GM21717 (cell line): ENCODE data around the gene TASP1.
"Not testable (repeated sequence)": the region's sequence is repeated elsewhere in the genome, so short reads cannot be mapped to it uniquely, and the experiment has no call there.

Experiments used
- ATAC-seq: cut with Tn5 transposase; IDR thresholded peaks from one replicate; pipeline ENCODE4 v1.9.1; 2021; ENCODE audit warnings: mild to moderate bottlenecking, moderate library complexity; ENCODE audit not compliant: unreplicated experiment

Gene TASP1

GRCh38 chr20:13510837-13511488 lies 127.8 kb downstream of the TASP1 start:
- no peak for ATAC-seq

- no peak for ATAC-seq
Measured at GRCh38 chr20:13507646-13508045, 131.1 kb downstream of the TASP1 start.

- no peak for ATAC-seq
Measured at GRCh38 chr20:13501500-13501899, 137.2 kb downstream of the TASP1 start.

- ATAC-seq: no peak
Measured at GRCh38 chr20:13494019-13494418, 144.7 kb downstream of the TASP1 start.

DNA sequence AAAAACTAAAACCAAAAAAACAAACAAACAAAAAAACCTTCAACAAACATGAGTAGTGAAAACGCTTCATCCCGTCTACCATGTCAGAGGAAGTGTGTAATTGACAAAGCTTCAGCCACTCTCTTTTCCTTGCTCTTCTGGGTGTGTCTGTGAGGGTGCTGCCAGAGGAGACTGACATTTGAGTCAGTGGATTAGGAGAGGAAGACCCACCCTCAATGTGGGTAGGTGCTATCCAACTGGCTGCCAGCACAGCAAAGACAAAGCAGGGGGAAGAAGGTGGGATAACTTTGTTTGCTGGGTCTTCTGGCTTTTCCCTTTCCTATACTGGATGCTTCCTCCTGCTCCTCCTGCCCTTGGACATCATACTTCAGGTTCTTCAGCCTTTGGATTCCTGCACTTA lies 145.6 kb downstream of the TASP1 start:
- no peak for ATAC-seq

DNA sequence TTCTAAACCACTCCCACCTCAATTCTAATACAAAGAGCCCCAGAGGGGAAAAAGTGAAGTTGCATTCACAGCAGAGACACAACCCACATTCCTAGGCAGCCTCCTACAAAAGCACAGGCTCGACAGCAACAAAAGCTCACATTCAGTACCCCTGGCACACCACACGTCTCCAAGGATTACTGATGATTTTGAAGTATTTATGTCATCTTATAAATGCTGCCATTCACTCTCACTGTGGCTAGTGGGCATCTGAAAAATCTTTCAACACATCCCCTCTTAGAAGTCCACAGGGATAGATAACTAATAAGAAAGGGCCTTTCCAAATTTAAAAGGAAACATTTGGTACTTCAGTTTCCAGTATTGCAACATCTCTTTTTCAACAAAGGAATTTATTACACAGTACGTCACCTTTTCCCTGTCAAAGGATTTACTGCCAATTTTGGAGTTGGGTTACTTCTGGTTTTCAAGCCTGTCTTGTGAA lies 146.7 kb downstream of the TASP1 start:
- ATAC-seq: no peak

GRCh38 chr20:13487202-13487601 lies 151.5 kb downstream of the TASP1 start:
- ATAC-seq: no peak

DNA sequence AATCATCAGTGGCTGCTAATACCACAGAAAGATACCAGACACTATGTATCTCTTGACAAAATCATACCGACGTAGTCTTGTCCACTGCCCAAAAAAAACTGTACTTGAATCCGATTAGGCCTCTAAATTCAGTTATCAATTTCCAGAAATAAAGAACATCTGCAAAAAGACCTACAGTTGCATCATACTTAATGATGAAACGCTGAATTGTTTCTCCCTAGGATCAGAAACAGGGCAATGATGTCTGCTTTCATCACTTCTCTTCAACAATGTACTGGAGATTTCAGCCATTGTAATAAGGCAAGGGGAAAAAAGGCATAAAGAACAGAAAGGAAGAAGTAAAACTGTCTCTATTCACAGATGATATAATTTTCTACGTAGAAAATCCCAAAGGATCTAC lies 152.0 kb downstream of the TASP1 start:
- ATAC-seq: no peak

DNA sequence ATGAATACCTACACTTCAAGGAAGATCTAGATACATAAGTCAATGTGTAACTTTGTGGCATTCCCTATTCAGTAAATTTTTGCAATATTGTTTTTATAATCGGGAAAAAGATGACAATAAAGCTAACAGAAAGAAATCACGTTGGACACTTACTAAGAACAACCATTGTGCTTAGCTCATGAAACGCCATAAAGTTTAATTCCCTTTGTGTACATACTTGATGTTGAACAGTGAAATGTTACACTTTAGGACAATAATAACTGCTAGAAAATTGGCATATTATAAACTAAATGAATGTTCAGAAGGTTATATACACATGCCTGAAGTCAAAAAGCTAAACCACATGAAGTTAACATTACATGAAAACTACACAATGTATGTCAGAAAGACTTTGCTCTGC lies 153.2 kb downstream of the TASP1 start:
- no peak for ATAC-seq

DNA sequence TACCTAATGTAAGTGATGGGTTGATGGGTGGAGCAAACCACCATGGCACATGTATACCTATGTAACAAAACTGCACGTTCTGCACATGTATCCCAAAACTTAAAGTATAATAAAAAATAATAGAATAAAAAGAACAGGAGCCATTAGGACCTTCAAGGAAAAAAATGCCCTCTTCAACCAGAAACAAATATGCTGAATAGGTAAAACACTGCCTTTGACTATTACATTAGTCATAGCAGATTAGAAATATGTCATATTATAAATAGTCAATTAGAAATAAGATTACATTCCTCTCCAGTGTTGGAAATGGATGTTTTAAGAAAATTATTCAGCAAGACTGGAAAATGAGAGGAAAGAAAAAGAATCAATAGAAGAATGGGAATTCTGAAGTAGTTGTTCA lies 153.7 kb downstream of the TASP1 start:
- not testable (repeated sequence) for ATAC-seq

DNA sequence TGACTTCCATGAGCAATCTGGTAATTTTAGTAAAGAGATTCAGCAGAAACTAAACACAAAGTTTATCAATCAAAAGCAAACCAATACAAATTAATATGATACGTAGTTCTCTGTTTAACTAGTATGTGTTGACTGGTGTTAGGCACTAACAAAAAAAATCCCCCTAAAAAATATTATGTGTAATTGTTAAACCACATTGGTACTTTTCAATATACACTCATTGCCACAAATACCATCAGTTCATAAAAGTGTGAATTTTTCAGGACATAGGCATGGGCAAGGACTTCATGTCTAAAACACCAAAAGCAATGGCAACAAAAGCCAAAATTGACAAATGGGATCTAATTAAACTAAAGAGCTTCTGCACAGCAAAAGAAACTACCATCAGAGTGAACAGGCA lies 155.3 kb downstream of the TASP1 start:
- ATAC-seq: not testable (repeated sequence)

DNA sequence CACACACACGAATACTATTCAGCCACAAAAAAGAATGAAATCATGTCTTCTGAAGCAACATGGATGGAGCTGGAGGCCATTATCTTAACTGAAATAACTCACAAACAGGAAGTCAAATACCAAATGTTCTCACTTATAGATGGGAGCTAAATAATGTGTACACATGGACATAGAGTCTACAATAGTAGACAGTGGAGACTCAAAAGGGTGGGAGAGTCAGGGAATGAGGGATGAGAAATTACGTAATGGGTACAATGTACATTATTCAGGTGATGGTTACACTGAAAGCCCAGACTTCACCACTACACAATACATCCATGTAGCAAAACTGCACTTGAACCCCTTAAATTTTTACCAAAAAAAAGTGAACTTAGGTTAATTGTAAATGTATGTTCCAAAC lies 160.4 kb downstream of the TASP1 start:
- ATAC-seq: no peak

DNA sequence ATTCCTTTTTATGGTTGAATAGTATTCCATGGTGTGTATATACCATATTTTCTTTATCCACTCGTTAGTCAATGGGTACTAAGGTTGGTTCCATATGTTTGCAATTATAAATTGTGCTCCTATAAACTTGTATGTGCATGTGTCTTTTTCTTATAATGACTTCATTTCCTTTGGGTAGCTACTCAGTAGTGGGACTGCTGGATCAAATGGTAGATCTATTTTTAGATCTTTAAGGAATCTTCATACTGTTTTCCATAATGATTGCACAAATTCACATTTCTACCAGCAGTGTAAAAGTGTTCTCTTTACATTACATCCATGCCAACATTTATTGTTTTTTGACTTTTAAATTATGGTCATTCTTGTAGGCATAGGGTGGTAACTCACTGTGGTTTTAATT lies 164.3 kb downstream of the TASP1 start:
- ATAC-seq: no peak

DNA sequence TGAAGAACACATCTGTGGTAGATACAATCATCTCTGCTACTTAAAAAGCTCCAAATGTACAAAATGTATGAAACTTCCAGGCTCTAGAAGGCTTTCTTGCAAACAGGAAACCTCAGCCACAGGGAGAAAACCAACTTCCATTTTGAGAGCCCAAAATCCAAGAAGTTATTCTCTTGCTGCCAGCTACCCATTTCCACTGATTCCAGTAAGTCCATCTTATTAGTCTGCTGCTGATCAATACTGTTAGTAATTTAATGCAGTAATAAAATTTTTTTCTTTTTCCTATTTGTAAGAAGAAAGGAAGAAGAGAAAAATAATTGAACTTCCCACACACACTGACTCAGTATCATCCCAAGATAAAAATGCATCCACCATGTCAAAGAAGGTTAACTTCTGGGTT lies 169.5 kb downstream of the TASP1 start:
- ATAC-seq: no peak

GRCh38 chr20:13468166-13468565 lies 170.6 kb downstream of the TASP1 start:
- ATAC-seq: no peak

- no peak for ATAC-seq
Measured at GRCh38 chr20:13464702-13465101, 174.0 kb downstream of the TASP1 start.

GRCh38 chr20:13461849-13462458 lies 176.8 kb downstream of the TASP1 start:
- ATAC-seq: no peak

- ATAC-seq: peak; percentile 89
Measured at GRCh38 chr20:13458860-13459451, 179.8 kb downstream of the TASP1 start.

- no peak for ATAC-seq
Measured at GRCh38 chr20:13457487-13457886, 181.2 kb downstream of the TASP1 start.

DNA sequence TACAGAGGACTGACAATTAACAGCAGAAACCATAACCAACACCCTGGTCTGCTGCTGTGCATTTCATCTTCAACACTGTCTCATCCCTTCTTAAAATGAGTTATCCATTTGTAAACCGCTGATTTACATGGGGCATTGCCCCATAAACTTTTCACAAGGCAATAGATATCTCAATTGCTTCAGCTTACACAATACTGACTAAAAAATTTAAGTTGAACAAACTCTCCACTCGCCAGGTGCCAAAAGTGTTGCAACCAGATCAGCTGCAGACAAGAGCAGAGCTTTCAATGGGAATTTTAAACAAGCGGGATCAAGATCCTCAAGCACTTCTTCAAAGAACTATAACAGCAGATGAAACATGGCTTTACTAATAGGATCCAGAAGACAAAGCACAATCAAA lies 183.0 kb downstream of the TASP1 start:
- no peak for ATAC-seq

DNA sequence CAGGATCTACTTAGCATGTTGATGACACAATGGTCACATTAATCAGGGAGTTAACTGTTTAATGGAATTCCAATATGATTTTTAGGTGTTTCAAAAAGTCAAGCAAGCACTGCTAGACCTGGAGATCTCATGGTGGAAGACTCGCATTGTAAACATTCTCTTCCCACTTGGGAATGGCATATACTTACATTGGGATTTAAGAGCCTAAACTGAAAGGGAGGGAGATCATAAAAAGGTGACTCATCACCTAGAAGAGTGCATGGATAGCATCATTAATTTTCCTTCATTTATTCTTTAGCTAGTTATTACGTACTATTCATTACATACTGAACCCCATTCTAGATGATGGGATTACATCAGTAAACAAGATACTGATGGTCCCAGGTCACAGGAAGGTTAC lies 185.4 kb downstream of the TASP1 start:
- ATAC-seq: no peak

- ATAC-seq: no peak
Measured at GRCh38 chr20:13452470-13453124, 186.1 kb downstream of the TASP1 start.
